Ishikawa (cell line): ENCODE data around the gene RAX2.
A peak's percentile ranks its signal among the peaks of the same experiment; 100 is the strongest.

Experiments used
- MAX ChIP-seq: IDR thresholded peaks from 2 replicates; pipeline ENCODE4 v1.6.1; 2012
- TAF1 ChIP-seq: IDR thresholded peaks from 2 replicates; pipeline ENCODE4 v1.6.1; 2012; ENCODE audit warnings: low read depth, mild to moderate bottlenecking
- TEAD4 ChIP-seq: IDR thresholded peaks from 2 replicates; pipeline ENCODE4 v1.6.1; 2012

The RAX2 gene

GRCh38 chr19:3720349-3720917 lies 51.6 kb downstream of the RAX2 start:
- TF ChIP-seq TAF1 (no peak), TEAD4 (0 out of 2 replicates have a peak, but pooled peaks have one; percentile 19)

DNA sequence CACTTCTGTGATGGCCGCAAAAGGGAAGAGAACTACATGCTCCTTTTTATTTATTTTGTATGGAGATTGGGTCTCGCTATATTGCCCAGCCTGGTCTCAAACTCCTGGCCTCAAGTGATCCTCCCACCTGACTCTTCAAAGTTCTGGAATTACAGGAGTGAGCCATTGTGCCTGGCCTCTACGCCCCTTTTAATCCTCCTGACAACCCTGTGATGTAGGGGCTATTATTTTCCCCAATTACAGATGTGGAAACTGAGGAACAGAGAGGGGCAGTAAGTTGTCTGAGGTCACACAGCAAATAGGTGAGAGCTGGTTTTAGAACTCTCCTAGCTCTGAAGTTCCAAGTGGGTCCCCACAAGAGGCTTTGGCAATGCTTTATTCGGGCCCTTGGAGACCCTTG lies 52.2 kb downstream of the RAX2 start:
- TF ChIP-seq MAX, result no peak
